Activated CD4-positive, CD25-positive, alpha-beta regulatory T cell treated with anti-CD3 and anti-CD28 coated beads, Interleukin-2, amount 50 U/mL, for 24 hours (primary cell): Measurements from ENCODE around the gene PTPRD.
A peak's percentile ranks its signal among the peaks of the same experiment; 100 is the strongest.

ENCODE experiments used
- ATAC-seq, 2 donors: fragments of 150-1000 bp; cut with Tn5 transposase; one replicate each; pipeline ENCODE4 v1.10.0; 2021; ENCODE audit warnings: mild to moderate bottlenecking in 1 of 2, moderate library complexity in 1 of 2

PTPRD gene

GRCh38 chr9:8877753-8878494, 1734.9 kb downstream of the PTPRD start:
- ATAC-seq = no peak

GRCh38 chr9:8876303-8876702, 1736.5 kb downstream of the PTPRD start:
- no peak for ATAC-seq

- ATAC-seq = no peak
Observed at GRCh38 chr9:8874482-8874881, 1738.3 kb downstream of the PTPRD start.

GRCh38 chr9:8872802-8873201, 1740.0 kb downstream of the PTPRD start:
- no peak for ATAC-seq

GRCh38 chr9:8871796-8872445, 1740.9 kb downstream of the PTPRD start:
- ATAC-seq = no peak

GRCh38 chr9:8871396-8871795, 1741.4 kb downstream of the PTPRD start:
- no peak for ATAC-seq

- no peak for ATAC-seq
Observed at GRCh38 chr9:8869812-8870211, 1743.0 kb downstream of the PTPRD start.

GRCh38 chr9:8868632-8869031, 1744.2 kb downstream of the PTPRD start:
- no peak for ATAC-seq

- ATAC-seq = no peak
Observed at GRCh38 chr9:8867148-8867547, 1745.7 kb downstream of the PTPRD start.

GRCh38 chr9:8864545-8864896, 1748.3 kb downstream of the PTPRD start:
- ATAC-seq = no peak

GRCh38 chr9:8863886-8864544, 1748.8 kb downstream of the PTPRD start:
- no peak for ATAC-seq

GRCh38 chr9:8863069-8863468, 1749.7 kb downstream of the PTPRD start:
- ATAC-seq = no peak

GRCh38 chr9:8860925-8861324, 1751.9 kb downstream of the PTPRD start:
- ATAC-seq = no peak

GRCh38 chr9:8860086-8860485, 1752.7 kb downstream of the PTPRD start:
- ATAC-seq = no peak

- no peak for ATAC-seq
Observed at GRCh38 chr9:8859416-8859815, 1753.4 kb downstream of the PTPRD start.

GRCh38 chr9:8858596-8859161, 1754.1 kb downstream of the PTPRD start:
- ATAC-seq = no peak

- no peak for ATAC-seq
Observed at GRCh38 chr9:8857926-8858595, 1754.7 kb downstream of the PTPRD start.

- ATAC-seq = peak in 1 of 2 donors; percentile 15
Observed at GRCh38 chr9:8857068-8857925, 1755.5 kb downstream of the PTPRD start.

- ATAC-seq = no peak
Observed at GRCh38 chr9:8856396-8857067, 1756.3 kb downstream of the PTPRD start.

GRCh38 chr9:8855046-8855445, 1757.8 kb downstream of the PTPRD start:
- no peak for ATAC-seq

- ATAC-seq = no peak
Observed at GRCh38 chr9:8852301-8852864, 1760.4 kb downstream of the PTPRD start.
